OCI-LY7 (cell line): ENCODE results near the gene ARMH1. TPM values are rescaled to one million over a fixed set of nuclear protein-coding genes. Genes with fewer than 3 reads are reported as not detected.

Source experiments
- BruUV-seq: library from RNA; stranded (reverse); fragments of 400-500 nt; replicated peaks from 2 replicates; lab custom pipeline; 2021; lab: Mats Ljungman, UMichigan
- CTCF ChIA-PET: fragments of 300-600 bp; sonication (Branson Sonifier 250); formaldehyde crosslinking; loops from one replicate; lab custom pipeline; 2022; ENCODE audit warnings: antibody characterized with exemption; ENCODE audit not compliant: unreplicated experiment; lab: Charles Lee
- POLR2A ChIA-PET: fragments of 300-600 bp; sonication (Branson Sonifier 250); formaldehyde crosslinking; loops from one replicate; lab custom pipeline; 2022; ENCODE audit warnings: antibody characterized with exemption; lab: Charles Lee
- DNase-seq: peaks from one replicate; pipeline ENCODE4 v3.0.0-alpha.2; 2015; ENCODE audit warnings: low spot score
- H2AFZ ChIP-seq: fragments of 200-600 bp; sonication (generic), shearing (Covaris generic); 2 replicates; pipeline ENCODE4 v1.6.1; 2014; ENCODE audit warnings: mild to moderate bottlenecking, antibody characterized with exemption, low read length, moderate library complexity
- H3K27ac ChIP-seq: fragments of 200-600 bp; sonication (generic); 2 replicates; pipeline ENCODE4 v1.5.1; 2014; ENCODE audit warnings: mixed run types, low read depth, mild to moderate bottlenecking, moderate library complexity, low read length, inconsistent platforms; ENCODE audit not compliant: poor library complexity, severe bottlenecking
- H3K36me3 ChIP-seq: fragments of 200-600 bp; sonication (generic); 2 replicates; pipeline ENCODE4 v1.6.1; 2014; ENCODE audit warnings: mild to moderate bottlenecking, antibody characterized with exemption, low read length, moderate library complexity, mixed read lengths; ENCODE audit not compliant: insufficient read depth
- H3K4me1 ChIP-seq: fragments of 200-600 bp; sonication (generic); 2 replicates; pipeline ENCODE4 v1.5.1; 2014; ENCODE audit warnings: mild to moderate bottlenecking, low read length; ENCODE audit not compliant: insufficient read depth, poor library complexity, severe bottlenecking
- H3K4me2 ChIP-seq: fragments of 200-600 bp; sonication (generic); 2 replicates; pipeline ENCODE4 v1.6.1; 2014; ENCODE audit warnings: mild to moderate bottlenecking, low read length
- H3K4me3 ChIP-seq: fragments of 200-600 bp; sonication (generic); 2 replicates; pipeline ENCODE4 v1.5.1; 2014; ENCODE audit warnings: mild to moderate bottlenecking, low read depth, low read length; ENCODE audit not compliant: poor library complexity, severe bottlenecking
- H3K79me2 ChIP-seq: fragments of 200-600 bp; sonication (generic); 2 replicates; pipeline ENCODE4 v1.6.1; 2016; ENCODE audit warnings: low read depth, mild to moderate bottlenecking, low read length, moderate library complexity, mixed read lengths; ENCODE audit not compliant: insufficient read depth
- H3K9me2 ChIP-seq: fragments of 200-600 bp; sonication (generic); 2 replicates; pipeline ENCODE4 v1.6.1; 2016; ENCODE audit warnings: mild to moderate bottlenecking, low read length, mixed read lengths; ENCODE audit not compliant: insufficient read depth
- H3K9me3 ChIP-seq: fragments of 200-600 bp; sonication (generic); 2 replicates; pipeline ENCODE4 v1.6.1; 2014; ENCODE audit warnings: mild to moderate bottlenecking, mixed run types, low read length, mixed read lengths
- H4K20me1 ChIP-seq: fragments of 200-600 bp; sonication (generic); 2 replicates; pipeline ENCODE4 v1.6.1; 2014; ENCODE audit warnings: mild to moderate bottlenecking, antibody characterized with exemption, low read length, moderate library complexity, mixed read lengths; ENCODE audit not compliant: insufficient read depth
- EZH2phosphoT487 ChIP-seq: fragments of 200-600 bp; sonication (generic); IDR thresholded peaks from 2 replicates; pipeline ENCODE4 v1.6.1; 2018; ENCODE audit warnings: low read depth, borderline replicate concordance, mild to moderate bottlenecking, mixed run types, antibody characterized with exemption, low read length, moderate library complexity, mixed read lengths
- intact Hi-C: fragments of 100-400 bp; cut with micrococcal nuclease; formaldehyde crosslinking; loops from one replicate; pipeline ENCODE4 v1.10.0; 2022; ENCODE audit not compliant: unreplicated experiment
- total RNA-seq, 2 experiments: library from RNA; depleted of rRNA in 1 of 2; stranded (reverse); fragments of >200 nt in 1 of 2; shearing (Covaris generic) in 1 of 2; gene quantifications; 2 replicates each; pipeline ENCODE4 v1.2.3, GENCODE V29; 2014 to 2022
- TF ChIP-seq, protein P1 (sequence below): fragments of 200-600 bp; sonication (generic); conservative IDR thresholded peaks from 2 replicates; pipeline ENCODE4 v1.5.1; 2014; ENCODE audit warnings: mild to moderate bottlenecking, antibody characterized with exemption, low read length, moderate library complexity, mixed read lengths

Gene ARMH1
- total RNA-seq, 2 experiments from 2014 or later, result 7.8 to 8.9 TPM

DNA sequence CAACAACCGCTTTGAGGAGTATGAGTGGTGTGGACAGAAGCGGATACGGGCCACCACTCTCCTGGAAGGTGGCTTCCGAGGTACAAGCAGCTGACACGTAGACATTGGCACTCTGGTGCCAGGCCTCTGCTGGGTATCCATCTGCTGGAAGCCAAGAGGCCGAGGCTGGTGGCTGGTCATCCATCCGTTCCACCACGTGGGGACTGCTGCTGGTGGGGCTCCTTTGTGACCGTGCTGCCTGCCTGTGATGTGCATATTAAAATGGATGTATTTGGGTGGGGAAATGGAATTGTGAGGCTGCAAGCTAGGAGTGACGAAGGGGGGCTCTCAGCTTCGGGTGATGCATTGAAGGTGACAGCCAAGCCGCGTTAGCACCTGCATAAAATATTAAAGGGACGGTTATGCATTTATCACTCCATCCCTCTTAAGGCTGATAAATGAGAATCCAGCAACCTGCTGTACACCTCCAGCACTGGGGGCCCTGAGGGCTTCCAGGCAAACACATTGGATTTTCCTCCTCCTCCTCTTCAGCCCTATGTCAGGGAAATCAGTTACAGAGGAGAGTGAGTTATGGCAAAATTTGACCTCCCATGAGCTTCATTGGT, 38.3 kb upstream of the ARMH1 start:
- Histone ChIP-seq H4K20me1 (no peaks in the 10 kb centered on the region), H3K4me2 (no peak overlapping the region), H3K36me3 (peaks cover 86% of the 10 kb centered on the region), H3K4me1 (peaks cover 22% of the 10 kb centered on the region), H2AFZ (no peak overlapping the region), H3K9me3 (no peaks in the 10 kb centered on the region), H3K4me3 (no peak overlapping the region), H3K27ac (no peak overlapping the region), H3K79me2 (peaks cover 24% of the 10 kb centered on the region), H3K9me2 (no peaks in the 10 kb centered on the region)
- ChIA-PET CTCF (interaction anchor here (0.6 kb wide), 1 partner anchor 113 kb away, joined by 11 read pairs; no protein-coding TSS in a partner anchor), POLR2A (interaction anchor here (1.0 kb wide), 1 partner anchor 17 kb away, joined by 5 read pairs; no protein-coding TSS in a partner anchor)
- intact Hi-C loops, result no loop called here
- TF ChIP-seq, protein P1, sequence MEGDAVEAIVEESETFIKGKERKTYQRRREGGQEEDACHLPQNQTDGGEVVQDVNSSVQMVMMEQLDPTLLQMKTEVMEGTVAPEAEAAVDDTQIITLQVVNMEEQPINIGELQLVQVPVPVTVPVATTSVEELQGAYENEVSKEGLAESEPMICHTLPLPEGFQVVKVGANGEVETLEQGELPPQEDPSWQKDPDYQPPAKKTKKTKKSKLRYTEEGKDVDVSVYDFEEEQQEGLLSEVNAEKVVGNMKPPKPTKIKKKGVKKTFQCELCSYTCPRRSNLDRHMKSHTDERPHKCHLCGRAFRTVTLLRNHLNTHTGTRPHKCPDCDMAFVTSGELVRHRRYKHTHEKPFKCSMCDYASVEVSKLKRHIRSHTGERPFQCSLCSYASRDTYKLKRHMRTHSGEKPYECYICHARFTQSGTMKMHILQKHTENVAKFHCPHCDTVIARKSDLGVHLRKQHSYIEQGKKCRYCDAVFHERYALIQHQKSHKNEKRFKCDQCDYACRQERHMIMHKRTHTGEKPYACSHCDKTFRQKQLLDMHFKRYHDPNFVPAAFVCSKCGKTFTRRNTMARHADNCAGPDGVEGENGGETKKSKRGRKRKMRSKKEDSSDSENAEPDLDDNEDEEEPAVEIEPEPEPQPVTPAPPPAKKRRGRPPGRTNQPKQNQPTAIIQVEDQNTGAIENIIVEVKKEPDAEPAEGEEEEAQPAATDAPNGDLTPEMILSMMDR, result no peak
- TF ChIP-seq EZH2phosphoT487, result no peak
- DNase-seq, result no peak
- no TSS peak for BruUV-seq

DNA sequence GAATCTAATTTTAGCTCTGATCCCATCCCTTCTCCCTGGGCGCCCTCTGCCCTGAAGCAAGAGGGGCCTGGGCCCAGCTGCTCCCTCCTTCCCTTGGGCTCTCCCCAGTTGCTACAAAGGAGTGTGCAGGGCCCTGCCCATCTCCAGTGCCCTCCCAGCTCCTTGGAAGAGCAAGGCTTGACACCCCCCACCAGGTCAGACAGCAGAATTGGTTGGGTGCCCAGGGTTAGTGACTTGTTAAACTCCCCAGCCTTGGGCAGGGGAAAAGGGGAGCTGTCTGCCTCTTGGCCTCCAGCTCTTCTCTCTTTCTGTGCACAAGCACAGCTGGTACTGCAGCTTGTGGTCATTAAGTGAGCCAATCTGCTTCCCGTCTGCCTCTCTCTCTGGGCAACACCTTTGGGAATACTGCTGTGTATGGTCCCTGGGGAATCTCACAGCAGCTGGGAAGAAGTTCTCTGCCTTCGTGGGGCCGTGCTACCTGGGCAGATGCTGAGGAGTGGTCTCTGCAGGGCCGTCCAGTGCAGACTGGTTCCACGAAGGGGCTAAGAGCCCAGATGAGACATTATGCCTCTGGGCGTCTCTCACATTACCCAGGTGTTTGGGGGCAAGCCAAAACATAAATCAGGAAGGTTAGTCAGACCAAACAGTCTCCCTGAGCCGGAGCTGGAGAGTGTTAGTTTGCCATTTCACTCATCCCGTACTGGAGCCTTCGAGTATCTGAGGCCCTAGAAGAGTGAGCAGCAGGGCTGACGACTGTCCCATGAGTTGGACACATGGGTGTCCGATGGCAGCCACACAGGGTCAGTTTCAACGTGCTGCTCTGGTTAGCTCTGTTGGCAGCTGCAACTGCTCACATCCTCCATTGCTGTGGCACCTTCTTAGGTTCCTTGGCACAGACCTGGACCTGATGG, 37.6 kb upstream of the ARMH1 start:
- H3K4me3 ChIP-seq, result no peak overlapping the region
- TF ChIP-seq, protein P1, result no peak
- TF ChIP-seq EZH2phosphoT487, result no peak
- ChIA-PET POLR2A (interaction anchor here (0.6 to 1.0 kb wide), 2 partner anchors 16 to 575 kb away, joined by 5 to 6 read pairs; no protein-coding TSS in a partner anchor), CTCF (interaction anchor here (0.6 kb wide), 1 partner anchor 113 kb away, joined by 11 read pairs; no protein-coding TSS in a partner anchor)
- no peaks in the 10 kb centered on the region for H3K9me3 ChIP-seq
- no peak for DNase-seq
- H3K9me2 ChIP-seq, result no peaks in the 10 kb centered on the region
- no peak overlapping the region for H3K4me2 ChIP-seq
- peaks cover 94% of the 10 kb centered on the region for H3K36me3 ChIP-seq
- H3K4me1 ChIP-seq, result peaks cover 18% of the 10 kb centered on the region
- no peak overlapping the region for H2AFZ ChIP-seq
- intact Hi-C loops, result no loop called here
- BruUV-seq, result no TSS peak
- H3K27ac ChIP-seq, result no peak overlapping the region
- H3K79me2 ChIP-seq, result peaks cover 24% of the 10 kb centered on the region
- H4K20me1 ChIP-seq, result no peaks in the 10 kb centered on the region
